Keratinocyte (primary cell): ENCODE data around the gene MALRD1.

ENCODE experiments used
- CTCF ChIP-seq, 3 experiments: IDR thresholded peaks in 1 of 3; conservative IDR thresholded peaks in 1 of 3; optimal IDR thresholded peaks in 1 of 3; 2 replicates in 2 of 3; 3 replicates in 1 of 3; pipeline versions ENCODE3 to v1.5.1; 2011; ENCODE audit warnings: low read length in 3 of 3, mild to moderate bottlenecking in 3 of 3, moderate library complexity in 2 of 3, control low read depth in 1 of 3, inconsistent platforms in 1 of 3; ENCODE audit not compliant: insufficient read depth in 2 of 3; ENCODE audit errors: extremely low read depth in 1 of 3
- EZH2 ChIP-seq: IDR thresholded peaks from one replicate; pipeline ENCODE4 v1.6.1; 2012; ENCODE audit warnings: inconsistent platforms, mild to moderate bottlenecking, low read length, moderate library complexity

- TF ChIP-seq CTCF (optimal IDR thresholded peaks at IDR 0.05 in 1 of 3, IDR thresholded peaks at IDR 0.05 in 1 of 3, conservative IDR thresholded peaks at IDR 0.05 in 1 of 3; ENCODE audit: extremely low read depth in 1 of 3, insufficient read depth in 2 of 3, low read length in 3 of 3) (no peak), EZH2 (no peak)
Observed at GRCh38 chr10:19200211-19200610, 151.6 kb downstream of the MALRD1 start.
